Midbrain (tissue), 1 donor: ENCODE results near the gene ARPC1A.
"Not testable (repeated sequence)": the region's sequence is repeated elsewhere in the genome, so short reads cannot be mapped to it uniquely, and the experiment has no call there.

Source experiments
- DNase-seq: peaks from one replicate; lab custom pipeline; 2025; lab: John Stamatoyannopoulos, UW

ARPC1A gene

DNA sequence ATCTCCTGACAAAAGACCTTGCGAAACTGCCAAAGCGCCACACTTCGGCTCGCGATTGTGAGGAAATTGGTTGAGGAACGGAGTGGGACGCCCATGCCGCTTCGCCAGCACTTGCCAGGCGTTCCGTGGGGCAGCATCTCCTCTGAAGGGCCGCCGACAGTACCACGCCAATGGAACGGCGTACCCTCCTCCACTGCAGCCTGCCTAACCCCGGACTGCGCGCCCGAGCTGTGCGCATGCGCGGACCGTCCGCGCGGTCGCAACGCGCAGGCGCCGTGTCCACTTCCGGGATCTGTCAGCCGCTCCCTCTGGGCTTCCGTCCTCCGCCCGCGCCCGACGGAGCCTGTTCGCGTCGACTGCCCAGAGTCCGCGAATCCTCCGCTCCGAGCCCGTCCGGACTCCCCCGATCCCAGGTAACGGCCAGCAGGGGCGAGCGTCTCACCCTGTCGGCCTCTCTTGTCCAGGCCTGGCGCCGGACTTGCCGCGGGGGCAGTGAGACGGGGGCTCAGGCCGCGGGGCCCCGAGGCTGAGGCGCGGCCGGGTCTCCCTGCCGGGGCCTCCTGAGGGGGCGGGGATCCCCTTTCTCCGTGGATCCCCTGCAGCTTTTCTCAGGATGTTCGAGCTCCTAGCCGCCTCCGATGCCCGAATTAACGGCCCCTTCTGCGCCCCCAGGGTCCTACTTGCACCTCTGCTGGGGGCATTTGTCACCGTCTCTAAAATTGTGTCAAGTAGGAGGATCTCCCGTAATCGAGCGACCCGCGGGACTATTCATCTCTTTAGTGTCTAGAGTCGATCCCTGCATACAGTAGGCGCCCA lies at the start of gene ARPC1A:
Gene ARPC1A, plus strand, starts transcription at position 307 of the 816 bp plus-strand sequence. CDS start 7,456 bp downstream, outside the sequence.
- peak; percentile 90 for DNase-seq

DNA sequence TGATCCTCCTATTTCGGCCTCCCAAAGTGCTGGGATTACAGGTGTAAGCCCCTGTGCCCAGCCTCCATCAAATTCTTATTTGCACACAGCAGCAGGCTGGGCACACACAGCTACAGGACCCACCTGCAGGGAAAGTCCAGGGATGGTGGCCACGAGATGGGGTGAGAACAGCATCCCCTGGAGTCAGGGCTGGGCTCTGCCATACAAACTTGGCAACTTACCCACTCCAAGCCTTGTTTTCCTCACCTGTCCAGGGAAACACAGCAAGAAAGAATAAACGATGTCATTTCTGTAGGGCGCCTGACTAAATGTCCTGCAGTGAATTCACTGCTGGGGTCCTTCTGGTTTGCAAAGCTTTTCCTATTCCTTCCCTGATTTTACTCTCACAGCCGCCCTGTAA lies 47.5 kb upstream of the ARPC1A start:
- no peak for DNase-seq

DNA sequence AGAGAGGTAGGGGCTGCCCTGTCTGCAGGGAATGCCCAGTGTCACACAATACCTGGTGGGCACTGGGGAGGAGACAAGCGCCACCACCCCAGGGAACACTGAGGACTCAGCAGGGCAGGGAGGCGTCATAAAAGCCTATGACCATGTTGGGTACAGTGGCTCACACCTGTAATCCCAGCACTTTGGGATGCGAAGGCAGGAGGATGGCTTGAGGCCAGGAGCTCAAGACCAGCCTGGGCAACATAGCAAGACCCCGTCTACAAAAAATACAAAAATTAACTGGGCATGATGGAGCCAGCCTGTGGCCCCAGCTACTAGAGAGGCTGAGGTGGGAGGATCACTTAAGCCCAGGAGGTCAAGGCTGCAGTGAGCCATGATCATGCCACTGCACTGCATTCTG lies 41.5 kb upstream of the ARPC1A start:
- DNase-seq, result not testable (repeated sequence)

DNA sequence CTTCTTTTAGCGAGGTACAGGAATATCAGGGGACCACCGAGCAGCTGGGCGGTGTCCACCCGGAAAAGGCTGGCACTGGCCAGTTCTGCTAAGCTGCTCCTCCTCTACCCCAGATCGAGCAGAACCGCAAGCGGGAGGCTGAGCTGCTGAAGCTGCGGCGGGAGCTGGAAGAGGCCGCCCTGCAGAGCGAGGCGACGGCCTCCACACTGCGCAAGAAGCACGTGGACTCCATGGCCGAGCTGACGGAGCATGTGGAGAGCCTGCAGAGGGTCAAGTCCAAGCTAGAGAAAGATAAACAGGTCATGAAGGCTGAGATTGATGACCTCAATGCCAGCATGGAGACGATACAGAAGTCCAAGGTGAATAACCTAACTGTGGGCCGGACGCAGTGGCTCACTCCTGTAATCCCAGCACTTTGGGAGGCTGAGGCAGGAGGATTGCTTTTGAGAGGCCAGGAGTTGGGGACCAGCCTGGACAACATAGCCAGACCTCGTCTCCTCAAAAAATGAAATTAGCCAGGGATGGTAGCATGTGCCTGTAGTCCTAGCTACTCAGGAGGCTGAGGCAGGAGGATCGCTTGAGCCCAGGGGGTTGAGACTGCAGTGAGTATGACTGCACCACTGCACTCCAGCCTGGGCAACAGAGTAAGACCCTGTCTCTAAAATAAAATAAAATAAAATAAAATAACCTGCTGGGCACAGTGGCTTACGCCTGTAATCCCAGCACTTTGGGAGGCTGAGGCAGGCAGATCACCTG lies 37.7 kb upstream of the ARPC1A start:
- DNase-seq, result no peak

DNA sequence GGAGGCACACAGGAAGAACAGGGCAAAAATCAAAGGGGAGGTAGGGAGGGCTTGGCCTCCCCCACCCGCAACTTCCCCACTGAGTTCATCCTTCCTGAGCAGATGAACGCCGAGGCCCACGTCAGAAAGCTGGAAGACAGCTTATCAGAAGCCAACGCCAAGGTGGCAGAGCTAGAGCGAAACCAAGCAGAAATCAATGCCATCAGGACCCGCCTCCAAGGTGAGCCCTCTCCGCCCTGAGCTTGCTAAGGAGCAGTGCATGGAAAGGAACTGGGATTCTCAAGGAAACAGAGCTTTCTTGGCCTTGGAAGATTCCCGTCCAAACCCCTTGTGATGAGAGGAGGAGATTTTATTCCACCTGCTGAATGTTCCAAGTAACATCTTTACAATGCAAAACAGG lies 36.5 kb upstream of the ARPC1A start:
- DNase-seq, result no peak

DNA sequence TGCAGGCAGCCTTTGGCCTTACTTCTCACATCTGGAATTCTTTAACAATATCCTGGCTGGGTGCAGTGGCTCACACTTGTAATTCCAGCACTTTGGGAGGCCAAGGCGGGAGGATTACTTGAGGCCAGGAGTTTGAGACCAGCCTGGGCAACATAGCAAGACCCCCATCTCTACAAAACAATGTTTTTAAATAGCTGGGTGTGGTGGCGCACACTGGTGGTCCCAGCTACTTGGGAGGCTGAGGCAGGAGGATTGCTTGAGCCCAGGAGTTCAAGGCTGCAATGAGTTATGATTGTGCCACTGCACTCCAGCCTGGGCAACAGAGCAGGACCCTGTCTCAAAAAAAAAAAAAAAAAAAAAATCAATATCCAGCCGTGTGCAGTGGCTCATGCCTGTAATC lies 35.5 kb upstream of the ARPC1A start:
- not testable (repeated sequence) for DNase-seq

DNA sequence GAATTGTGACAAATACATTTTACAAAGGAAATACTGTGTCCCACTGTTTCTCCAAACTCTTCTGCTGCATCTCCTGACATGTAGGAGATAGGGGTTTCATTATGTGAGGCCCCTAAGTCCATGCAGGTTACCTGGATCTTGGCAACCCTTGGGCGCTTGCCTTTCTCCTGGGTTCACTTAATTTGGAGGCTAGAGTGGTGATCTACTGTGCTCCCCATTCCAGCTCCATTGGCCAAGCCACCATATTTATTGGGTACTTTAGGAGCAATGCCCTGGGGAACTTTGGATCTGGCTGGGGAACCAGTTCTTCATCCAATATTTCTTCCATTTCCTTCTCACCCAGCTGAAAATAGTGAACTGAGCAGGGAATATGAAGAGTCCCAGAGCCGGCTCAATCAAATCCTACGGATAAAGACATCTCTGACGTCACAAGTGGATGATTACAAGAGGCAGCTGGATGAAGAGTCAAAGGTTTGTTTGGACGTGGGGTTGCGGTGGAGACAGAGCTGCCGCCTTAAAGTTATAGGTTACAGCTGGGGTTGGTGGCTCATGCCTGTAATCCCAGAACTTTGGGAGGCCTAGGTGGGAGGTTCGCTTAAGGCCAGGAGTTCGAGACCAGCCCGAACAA lies 34.6 kb upstream of the ARPC1A start:
- DNase-seq, result no peak

DNA sequence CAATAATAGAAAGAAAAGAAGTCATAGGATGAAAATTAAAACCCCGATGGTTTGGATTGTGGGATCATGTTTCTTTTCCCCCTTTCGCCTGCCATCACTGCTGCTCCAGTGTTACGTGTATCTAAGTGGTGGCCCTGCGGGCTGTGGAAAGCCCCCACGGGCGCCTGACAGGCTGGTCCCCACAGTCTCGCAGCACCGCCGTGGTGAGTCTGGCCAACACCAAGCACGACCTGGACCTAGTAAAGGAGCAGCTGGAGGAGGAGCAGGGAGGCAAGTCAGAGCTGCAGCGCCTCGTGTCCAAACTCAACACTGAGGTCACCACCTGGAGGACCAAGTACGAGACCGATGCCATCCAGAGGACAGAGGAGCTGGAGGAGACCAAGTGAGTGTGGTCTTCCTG lies 33.6 kb upstream of the ARPC1A start:
- no peak for DNase-seq

DNA sequence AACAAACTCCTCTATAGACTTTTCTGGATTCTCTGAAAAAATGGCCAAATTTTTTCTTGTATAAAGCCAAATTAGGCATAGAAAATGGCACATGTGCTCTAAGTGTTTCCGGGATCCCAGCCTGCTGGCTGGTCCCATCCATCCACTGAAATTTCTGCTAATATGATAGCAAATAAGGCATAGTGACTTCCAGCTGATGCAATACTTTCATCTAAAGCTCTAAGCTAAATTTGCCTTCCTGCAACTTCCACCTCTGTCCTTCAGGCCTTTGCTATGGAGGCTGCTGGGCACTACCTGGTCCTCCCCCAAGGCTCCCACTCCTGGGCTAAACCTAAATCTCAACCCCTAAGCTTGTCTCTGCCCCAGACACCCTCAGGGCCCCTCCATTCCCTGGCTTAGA lies 32.5 kb upstream of the ARPC1A start:
- no peak for DNase-seq

DNA sequence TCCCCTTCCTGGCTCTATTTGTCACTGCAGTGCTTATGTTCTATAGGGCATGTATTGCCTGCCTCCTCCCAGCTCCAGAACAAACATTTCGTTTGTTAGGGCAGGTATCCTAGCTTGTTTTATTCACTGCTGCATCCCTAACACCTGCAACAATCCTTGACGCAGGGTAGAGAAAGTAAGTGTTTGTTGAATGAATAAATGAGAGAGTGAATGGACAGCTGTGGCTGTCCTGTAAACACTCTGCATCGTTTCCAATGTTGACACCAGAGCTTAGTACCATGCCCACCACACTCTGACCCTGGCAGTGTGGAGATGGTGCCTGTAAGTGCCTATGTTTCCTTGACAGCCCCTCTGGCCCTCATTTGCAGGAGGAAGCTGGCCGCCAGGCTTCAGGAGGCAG lies 32.0 kb upstream of the ARPC1A start:
- DNase-seq, result no peak

DNA sequence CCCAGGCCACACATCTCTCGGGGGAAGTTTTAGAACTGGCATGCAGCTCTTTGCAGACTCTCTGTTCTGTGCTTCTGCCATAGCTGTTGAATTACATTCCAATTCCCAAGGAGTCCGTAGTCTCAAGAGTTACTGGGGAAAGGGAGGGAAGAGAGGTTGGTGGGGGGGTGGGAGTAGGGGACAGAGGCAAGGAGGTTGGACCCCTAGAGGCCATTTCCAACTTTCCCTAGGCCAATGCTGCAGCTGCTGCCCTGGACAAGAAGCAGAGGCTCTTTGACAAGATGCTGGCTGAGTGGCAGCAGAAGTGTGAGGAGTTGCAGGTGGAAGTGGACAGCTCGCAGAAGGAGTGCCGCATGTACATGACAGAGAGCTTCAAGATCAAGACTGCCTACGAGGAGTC lies 29.2 kb upstream of the ARPC1A start:
- DNase-seq, result no peak

DNA sequence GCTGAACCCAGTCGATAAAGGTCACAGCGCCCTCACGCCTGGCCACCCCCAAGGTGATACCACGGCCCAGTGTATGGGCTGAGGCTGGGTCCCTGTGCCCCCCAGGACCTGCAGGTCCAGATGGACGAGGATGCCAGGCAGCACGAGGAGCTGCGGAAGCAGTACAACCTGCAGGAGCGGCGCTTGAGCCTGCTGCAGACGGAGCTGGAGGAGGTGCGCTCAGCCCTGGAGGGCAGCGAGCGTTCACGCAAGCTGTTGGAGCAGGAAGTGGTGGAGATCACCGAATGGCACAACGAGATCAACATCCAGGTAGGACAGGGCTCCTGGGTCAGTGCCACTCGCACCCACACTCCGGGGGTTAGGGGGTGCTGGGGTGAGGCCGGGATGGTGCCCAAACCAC lies 24.2 kb upstream of the ARPC1A start:
- DNase-seq, result no peak

DNA sequence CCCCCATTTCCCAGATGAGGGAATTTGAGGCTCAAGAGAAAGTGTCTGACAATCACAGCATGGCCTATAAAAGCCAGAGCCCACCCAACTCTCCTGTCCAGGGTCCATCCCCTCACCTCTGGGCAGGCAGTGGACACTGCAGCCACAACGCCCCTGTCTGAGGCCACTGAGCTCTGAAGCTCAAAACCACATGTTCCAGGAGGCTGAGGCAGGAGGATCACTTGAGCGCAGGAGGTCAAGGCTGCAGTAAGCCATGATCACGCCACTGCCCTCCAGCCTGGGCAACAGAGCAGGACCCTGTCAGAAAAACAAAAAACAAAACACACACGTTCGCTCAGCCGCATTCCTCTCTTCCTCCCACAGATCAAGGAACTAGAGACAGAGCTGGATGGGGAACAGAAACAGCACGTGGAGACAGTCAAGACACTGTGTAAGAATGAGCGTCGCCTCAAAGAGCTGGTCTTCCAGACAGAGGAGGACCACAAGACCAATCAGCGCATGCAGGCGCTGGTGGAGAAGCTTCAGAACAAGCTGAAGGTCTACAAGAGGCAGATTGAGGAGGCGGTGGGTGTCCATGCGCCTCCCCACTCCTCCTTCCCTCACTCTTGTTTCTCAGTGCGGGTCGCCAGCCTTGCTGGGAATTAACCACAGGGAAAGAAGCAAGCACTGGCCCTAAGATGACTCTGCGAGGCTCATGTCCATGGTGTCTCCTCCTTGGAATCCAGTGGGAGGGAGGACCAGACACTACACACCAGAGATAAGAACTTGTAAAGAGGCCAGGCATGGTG lies 20.0 kb upstream of the ARPC1A start:
- DNase-seq, result no peak

DNA sequence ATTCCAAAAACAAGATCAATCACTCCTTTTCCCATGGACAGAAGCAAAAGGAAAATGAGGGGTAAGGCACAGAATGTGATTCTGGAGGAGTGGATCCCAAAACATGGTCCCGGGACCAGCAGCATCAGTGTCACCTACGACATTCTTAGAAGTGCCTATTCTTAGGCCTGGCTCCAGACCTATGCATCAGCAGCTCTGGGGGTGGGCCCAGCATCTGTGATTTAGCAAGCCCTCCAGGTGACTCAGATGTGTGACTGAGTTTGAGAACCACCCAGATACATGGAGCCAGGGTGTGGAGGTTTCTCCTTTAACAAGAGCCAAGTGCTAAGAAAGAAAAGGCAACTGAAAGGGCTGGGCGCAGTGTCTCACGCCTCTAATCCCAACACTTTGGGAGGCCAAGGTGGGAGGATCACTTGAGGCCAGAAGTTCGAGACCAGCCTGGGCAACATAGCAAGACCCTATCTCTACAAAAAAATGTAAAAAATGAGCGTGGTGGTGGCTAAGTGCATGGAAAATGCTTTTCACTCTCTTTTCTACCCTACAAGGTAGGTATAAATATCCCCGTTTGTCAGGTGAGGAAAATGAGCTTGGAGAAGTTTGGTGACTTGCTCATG lies 17.1 kb upstream of the ARPC1A start:
- no peak for DNase-seq

DNA sequence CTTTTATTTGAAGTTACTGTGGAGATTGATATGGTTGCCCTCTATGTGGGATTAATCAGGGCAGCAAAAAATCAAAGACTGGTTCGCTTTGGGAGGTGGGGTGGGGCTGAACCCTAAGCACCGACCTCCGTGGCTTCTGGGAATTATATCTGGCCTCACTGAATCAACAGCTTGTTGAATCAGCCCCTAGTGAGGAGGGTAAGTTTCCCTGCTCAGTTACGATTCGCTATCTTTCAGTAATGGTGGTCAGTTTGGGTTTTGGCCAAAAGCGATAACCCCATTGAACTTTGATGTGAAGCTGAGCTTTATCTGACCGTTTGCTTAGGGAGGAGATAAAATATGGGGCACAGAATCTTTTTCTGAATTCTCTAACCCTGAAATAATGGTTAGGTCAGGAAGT lies 16.6 kb upstream of the ARPC1A start:
- no peak for DNase-seq

DNA sequence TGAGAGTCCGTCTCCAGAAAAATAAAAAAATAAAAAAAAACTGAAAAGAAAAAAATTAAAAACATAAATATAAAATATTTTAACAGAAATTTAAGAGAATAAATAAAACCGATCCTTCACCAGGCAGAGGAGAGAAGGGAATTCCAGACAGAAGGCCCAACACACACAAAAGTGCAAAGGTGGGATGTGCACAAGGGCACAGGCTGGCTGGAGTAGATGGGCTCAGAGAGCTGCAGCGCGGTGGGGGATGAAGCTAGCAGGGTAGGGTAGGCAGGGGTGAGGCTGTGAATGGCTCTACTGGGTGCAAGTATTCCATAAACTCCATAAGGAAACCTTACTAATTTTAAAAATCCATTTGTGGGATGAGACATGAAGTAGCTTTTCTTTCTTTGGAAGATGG lies 15.7 kb upstream of the ARPC1A start:
- DNase-seq, result no peak

DNA sequence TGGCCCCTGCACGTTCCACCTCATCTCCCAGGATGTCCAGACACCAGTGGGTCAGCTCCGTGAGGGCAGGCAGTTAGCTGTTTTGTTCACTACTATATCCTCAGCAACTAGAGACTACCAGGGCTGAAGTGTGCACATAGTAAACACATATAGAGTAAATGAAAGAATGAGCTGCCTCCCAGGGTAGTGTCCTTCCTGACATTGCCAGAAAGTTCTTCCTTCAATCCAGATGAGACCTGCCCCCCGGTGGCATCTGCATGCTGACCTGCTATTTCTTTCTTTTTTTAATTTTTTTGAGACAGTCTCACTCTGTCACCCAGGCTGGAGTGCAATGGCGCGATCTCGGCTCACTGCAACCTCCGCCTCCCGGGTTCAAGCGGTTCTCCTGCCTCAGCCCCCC lies 14.0 kb upstream of the ARPC1A start:
- DNase-seq, result no peak

DNA sequence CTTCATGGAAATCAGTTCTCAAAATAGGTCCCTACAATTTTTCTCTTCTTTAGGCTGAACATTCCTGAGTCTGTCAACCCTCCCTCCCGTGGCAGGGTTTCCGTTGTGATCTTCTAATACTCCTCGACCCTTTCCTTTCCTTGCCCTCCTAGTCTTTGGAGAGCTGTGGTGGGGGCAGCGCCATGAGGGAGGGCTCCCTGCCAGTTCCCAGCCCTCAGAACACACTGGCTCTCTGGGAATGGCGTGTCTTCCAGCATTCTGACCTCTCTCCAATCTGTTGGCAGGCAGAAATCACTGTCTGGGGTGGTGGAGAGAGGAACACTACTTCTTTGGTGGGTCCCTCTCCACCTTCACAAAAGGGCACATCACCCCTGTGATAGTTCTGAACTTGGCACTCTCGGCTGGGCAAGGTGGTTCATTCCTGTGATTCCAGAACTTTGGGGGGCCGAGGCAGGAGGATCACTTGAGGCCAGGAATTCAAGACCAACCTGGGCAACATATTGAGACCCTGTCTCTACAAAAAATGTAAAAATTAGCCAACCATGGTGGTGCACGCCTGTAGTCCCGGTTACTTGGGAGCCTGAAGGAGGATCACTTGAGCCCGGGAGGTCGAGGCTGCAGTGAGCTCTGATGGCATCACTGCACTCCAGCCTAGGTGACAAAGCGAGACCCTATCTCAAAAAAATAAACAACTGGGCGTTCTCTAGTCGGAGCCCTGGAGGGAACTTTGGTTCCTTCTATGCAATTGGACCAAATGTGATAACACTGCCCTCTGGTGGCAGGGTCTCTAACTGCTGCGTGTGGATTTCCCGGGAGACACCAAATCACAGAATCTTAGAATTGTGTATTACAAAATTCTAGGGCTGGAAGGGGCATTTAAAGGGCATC lies 13.1 kb upstream of the ARPC1A start:
- DNase-seq, result peak; percentile 73

DNA sequence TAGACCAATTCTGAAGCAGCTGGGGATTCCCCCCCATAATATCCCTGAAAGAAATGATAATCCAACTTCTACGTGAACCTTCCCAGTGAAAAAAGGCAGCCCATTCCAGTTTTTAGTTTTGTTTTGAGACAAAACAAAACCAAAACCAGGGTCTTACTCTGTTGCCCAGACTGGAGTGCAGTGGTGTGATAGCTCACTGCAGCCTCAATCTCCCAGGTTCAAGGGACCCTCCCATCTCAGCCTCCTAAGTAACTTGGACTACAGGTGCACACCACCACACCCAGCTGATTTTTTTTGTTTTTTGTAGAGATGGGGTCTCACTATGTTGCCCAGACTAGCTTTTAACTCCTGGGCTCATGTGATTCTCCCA lies 12.5 kb upstream of the ARPC1A start:
- no peak for DNase-seq

DNA sequence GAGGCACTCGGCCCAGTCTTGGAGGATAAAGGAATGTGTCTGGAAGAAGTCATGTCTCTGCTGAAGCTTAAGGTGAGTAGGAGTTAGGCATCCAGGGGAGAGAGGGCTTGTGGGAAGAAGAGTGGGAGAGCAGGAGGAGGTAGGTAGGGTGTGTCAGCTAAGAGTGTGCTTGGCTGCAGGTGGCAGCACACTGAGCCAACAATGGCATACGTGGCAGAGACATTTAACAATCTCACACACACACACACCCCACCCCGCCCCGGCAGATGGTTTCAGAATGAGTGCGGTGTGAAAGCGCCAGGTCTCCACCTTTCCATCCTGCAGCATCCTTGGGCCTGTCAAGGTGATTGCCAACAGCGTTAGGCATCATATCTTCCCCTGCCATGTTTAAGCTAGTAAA lies 11.2 kb upstream of the ARPC1A start:
- DNase-seq, result no peak

DNA sequence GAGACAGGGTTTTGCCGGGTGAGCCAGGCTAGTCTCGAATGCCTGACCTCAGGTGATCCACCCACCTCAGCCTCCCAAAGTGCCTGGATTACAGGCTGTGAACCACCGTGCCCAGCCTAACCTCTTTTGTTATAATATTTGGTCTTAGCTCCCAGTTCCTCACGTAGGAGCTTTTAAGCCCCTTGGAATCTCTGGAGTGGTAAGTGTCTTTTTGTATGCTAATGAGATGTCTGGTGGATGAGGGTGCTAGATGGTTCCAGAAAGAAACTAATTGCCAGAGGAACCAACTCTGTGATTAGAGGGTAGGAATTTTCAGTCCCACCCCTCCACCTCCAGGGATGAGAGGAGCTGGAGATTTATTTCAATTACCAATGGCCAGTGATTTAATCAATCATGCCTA lies 5.3 kb upstream of the ARPC1A start:
- no peak for DNase-seq
